HL-60 (cell line): ENCODE data around the gene SBNO2.

ENCODE experiments used
- POLR2AphosphoS5 ChIP-seq: IDR thresholded peaks from 2 replicates; pipeline ENCODE4 v1.6.1; 2012; ENCODE audit warnings: low read depth
- TF ChIP-seq, protein P1 (sequence below): IDR thresholded peaks from one replicate; pipeline ENCODE4 v1.5.1; 2011; ENCODE audit warnings: low read length, control low read depth, inconsistent platforms; ENCODE audit not compliant: insufficient read depth

DNA sequence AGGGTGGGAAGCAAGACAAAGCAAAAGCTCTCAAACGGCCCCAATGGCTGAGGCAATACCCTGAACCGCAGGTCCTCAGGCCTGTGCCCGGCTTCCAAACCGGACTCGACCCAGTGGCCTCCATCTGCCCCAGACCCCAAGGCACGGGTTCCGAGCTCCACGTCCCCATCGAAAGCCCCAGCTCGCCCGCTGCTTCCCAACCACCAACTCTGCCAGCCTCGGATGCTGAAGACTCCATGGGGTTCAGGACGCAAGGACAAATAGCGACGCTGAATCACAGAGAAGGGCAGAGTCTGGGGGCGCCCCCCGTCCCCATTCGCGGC, 79.5 kb downstream of the SBNO2 start:
- TF ChIP-seq, protein P1, sequence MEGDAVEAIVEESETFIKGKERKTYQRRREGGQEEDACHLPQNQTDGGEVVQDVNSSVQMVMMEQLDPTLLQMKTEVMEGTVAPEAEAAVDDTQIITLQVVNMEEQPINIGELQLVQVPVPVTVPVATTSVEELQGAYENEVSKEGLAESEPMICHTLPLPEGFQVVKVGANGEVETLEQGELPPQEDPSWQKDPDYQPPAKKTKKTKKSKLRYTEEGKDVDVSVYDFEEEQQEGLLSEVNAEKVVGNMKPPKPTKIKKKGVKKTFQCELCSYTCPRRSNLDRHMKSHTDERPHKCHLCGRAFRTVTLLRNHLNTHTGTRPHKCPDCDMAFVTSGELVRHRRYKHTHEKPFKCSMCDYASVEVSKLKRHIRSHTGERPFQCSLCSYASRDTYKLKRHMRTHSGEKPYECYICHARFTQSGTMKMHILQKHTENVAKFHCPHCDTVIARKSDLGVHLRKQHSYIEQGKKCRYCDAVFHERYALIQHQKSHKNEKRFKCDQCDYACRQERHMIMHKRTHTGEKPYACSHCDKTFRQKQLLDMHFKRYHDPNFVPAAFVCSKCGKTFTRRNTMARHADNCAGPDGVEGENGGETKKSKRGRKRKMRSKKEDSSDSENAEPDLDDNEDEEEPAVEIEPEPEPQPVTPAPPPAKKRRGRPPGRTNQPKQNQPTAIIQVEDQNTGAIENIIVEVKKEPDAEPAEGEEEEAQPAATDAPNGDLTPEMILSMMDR: no peak
- TF ChIP-seq POLR2AphosphoS5: no peak
